HepG2 (cell line): ENCODE data around the gene STK4. TPM values are rescaled to one million over a fixed set of nuclear protein-coding genes. Genes with fewer than 3 reads are reported as not detected.

Experiments used
- GATAD1 ChIP-seq: IDR thresholded peaks from 2 replicates; pipeline ENCODE4 v1.6.1; 2016; ENCODE audit warnings: missing genetic modification reagents, missing compliant biosample characterization
- POLR2AphosphoS5 ChIP-seq: IDR thresholded peaks from 2 replicates; pipeline ENCODE4 v1.6.1; 2012; ENCODE audit warnings: low read depth, low read length
- ZFP90 ChIP-seq: sonication (generic); formaldehyde crosslinking; IDR thresholded peaks from 2 replicates; pipeline ENCODE4 v1.8.0; 2022; ENCODE audit warnings: missing genetic modification reagents, mild to moderate bottlenecking, inconsistent platforms, borderline replicate concordance
- ZMYM4 ChIP-seq: sonication (generic); formaldehyde crosslinking; IDR thresholded peaks from 2 replicates; pipeline ENCODE4 v1.8.1; 2023; ENCODE audit warnings: mild to moderate bottlenecking, missing genetic modification reagents
- ZNF468 ChIP-seq: sonication (generic); formaldehyde crosslinking; IDR thresholded peaks from 2 replicates; pipeline ENCODE4 v1.8.0; 2022; ENCODE audit warnings: mild to moderate bottlenecking, moderate library complexity, missing genetic modification reagents
- ZNF547 ChIP-seq: sonication (generic); formaldehyde crosslinking; IDR thresholded peaks from 2 replicates; pipeline ENCODE4 v1.5.1; 2020; ENCODE audit warnings: mild to moderate bottlenecking, missing genetic modification reagents
- ZNF567 ChIP-seq: sonication (generic); formaldehyde crosslinking; IDR thresholded peaks from 2 replicates; pipeline ENCODE4 v1.8.1; 2023; ENCODE audit warnings: mild to moderate bottlenecking, missing genetic modification reagents, borderline replicate concordance
- ZNF570 ChIP-seq: sonication (generic); formaldehyde crosslinking; IDR thresholded peaks from 2 replicates; pipeline ENCODE4 v1.4.0; 2020; ENCODE audit warnings: mild to moderate bottlenecking, missing genetic modification reagents, borderline replicate concordance
- ZNF891 ChIP-seq: sonication (generic); formaldehyde crosslinking; IDR thresholded peaks from 2 replicates; pipeline ENCODE4 v1.5.0; 2020; ENCODE audit warnings: mild to moderate bottlenecking, missing genetic modification reagents
- polyA plus RNA-seq, 8 experiments: library from polyadenylated mRNA; depleted of rRNA in 3 of 8; stranded (reverse) in 7 of 8; unstranded in 1 of 8; fragments of >200 nt; fragmentation: Illumina TruSeq in 4 of 8; extraction: Trizol in 4 of 8; gene quantifications; 2 replicates each; pipeline versions ENCODE4 v1.2.1 to v1.2.3, GENCODE V29; 2011 to 2016; ENCODE audit warnings: low read depth in 4 of 8, missing spikeins in 1 of 8, mixed read lengths in 1 of 8; ENCODE audit not compliant: insufficient read depth in 1 of 8
- total RNA-seq, 5 experiments: library from RNA; depleted of rRNA; stranded (reverse); fragments of >200 nt; fragmentation: Illumina TruSeq; extraction: Trizol; gene quantifications; 2 replicates each; pipeline ENCODE4 v1.2.3, GENCODE V29; 2016; ENCODE audit warnings: low read depth in 1 of 5
- TF ChIP-seq, protein P1 (sequence below): sonication (generic); formaldehyde crosslinking; conservative IDR thresholded peaks from 2 replicates; pipeline ENCODE4 v1.4.0; 2020; ENCODE audit warnings: missing genetic modification reagents
- TF ChIP-seq, protein P2 (sequence below): sonication (generic); formaldehyde crosslinking; IDR thresholded peaks from 2 replicates; pipeline ENCODE4 v1.8.0; 2022; ENCODE audit warnings: mild to moderate bottlenecking, missing genetic modification reagents; ENCODE audit not compliant: insufficient replicate concordance
- TF ChIP-seq, protein P3 (sequence below): sonication (generic); formaldehyde crosslinking; IDR thresholded peaks from 2 replicates; pipeline ENCODE4 v1.4.0; 2020; ENCODE audit warnings: missing genetic modification reagents, low read depth, mild to moderate bottlenecking, borderline replicate concordance
- TF ChIP-seq, protein P4 (sequence below): sonication (generic); formaldehyde crosslinking; IDR thresholded peaks from 2 replicates; pipeline ENCODE4 v1.5.0; 2020; ENCODE audit warnings: mild to moderate bottlenecking, missing genetic modification reagents, borderline replicate concordance

STK4 gene
- total and polyA plus RNA-seq, 2 of the 13 experiments (the other 11 are each of a cell fraction or from before 2014, with no cell fraction given): 25.6 to 38.3 TPM

DNA sequence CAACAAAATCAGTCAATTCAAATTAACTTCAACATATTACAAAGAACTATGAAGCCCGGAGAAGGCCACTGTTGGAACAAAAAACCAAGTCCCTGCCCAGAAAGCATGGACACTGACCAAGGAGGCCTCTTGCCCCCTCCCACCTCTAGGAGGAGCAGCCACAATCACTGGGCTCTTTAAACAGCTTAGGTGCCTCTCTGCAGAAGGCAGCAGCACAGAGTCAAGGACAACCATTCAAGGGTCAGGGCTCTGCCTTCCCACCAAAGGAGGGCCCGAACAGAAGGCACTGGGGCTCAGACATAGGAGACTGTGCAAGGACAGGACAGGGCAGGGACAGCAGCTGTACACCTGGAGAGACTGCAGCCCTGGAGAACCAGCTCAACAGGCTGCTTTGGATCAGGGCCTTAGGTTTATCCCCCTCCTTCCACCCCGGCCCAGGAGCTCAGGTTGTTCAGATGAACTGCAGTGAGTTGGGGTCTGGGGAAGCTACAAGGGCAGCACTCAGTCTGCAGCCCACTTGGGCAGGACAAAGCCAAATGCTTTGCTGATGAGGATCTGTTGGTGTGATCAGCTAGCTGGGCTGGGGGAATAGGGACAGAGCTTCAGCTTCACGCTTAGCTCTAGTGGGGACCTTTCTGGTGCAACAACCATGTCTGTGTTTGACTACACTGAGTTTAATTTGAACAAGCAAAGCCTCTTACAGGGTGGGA lies 23.9 kb upstream of the STK4 start (continued):
- TF ChIP-seq, protein P1, sequence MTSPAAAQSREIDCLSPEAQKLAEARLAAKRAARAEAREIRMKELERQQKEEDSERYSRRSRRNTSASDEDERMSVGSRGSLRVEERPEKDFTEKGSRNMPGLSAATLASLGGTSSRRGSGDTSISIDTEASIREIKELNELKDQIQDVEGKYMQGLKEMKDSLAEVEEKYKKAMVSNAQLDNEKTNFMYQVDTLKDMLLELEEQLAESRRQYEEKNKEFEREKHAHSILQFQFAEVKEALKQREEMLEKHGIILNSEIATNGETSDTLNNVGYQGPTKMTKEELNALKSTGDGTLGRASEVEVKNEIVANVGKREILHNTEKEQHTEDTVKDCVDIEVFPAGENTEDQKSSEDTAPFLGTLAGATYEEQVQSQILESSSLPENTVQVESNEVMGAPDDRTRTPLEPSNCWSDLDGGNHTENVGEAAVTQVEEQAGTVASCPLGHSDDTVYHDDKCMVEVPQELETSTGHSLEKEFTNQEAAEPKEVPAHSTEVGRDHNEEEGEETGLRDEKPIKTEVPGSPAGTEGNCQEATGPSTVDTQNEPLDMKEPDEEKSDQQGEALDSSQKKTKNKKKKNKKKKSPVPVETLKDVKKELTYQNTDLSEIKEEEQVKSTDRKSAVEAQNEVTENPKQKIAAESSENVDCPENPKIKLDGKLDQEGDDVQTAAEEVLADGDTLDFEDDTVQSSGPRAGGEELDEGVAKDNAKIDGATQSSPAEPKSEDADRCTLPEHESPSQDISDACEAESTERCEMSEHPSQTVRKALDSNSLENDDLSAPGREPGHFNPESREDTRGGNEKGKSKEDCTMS (CRISPR knock-in tag): no peak
- TF ChIP-seq, protein P2, sequence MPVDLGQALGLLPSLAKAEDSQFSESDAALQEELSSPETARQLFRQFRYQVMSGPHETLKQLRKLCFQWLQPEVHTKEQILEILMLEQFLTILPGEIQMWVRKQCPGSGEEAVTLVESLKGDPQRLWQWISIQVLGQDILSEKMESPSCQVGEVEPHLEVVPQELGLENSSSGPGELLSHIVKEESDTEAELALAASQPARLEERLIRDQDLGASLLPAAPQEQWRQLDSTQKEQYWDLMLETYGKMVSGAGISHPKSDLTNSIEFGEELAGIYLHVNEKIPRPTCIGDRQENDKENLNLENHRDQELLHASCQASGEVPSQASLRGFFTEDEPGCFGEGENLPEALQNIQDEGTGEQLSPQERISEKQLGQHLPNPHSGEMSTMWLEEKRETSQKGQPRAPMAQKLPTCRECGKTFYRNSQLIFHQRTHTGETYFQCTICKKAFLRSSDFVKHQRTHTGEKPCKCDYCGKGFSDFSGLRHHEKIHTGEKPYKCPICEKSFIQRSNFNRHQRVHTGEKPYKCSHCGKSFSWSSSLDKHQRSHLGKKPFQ (CRISPR knock-in tag): no peak
- no peak for TF ChIP-seq POLR2AphosphoS5
- TF ChIP-seq, protein P3, sequence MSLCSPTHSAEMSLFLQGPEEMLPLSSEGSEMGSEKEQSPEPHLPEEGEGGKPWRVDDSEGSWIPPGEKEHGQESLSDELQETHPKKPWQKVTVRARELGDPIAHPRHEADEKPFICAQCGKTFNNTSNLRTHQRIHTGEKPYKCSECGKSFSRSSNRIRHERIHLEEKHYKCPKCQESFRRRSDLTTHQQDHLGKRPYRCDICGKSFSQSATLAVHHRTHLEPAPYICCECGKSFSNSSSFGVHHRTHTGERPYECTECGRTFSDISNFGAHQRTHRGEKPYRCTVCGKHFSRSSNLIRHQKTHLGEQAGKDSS (CRISPR knock-in tag): no peak
- TF ChIP-seq, protein P4, sequence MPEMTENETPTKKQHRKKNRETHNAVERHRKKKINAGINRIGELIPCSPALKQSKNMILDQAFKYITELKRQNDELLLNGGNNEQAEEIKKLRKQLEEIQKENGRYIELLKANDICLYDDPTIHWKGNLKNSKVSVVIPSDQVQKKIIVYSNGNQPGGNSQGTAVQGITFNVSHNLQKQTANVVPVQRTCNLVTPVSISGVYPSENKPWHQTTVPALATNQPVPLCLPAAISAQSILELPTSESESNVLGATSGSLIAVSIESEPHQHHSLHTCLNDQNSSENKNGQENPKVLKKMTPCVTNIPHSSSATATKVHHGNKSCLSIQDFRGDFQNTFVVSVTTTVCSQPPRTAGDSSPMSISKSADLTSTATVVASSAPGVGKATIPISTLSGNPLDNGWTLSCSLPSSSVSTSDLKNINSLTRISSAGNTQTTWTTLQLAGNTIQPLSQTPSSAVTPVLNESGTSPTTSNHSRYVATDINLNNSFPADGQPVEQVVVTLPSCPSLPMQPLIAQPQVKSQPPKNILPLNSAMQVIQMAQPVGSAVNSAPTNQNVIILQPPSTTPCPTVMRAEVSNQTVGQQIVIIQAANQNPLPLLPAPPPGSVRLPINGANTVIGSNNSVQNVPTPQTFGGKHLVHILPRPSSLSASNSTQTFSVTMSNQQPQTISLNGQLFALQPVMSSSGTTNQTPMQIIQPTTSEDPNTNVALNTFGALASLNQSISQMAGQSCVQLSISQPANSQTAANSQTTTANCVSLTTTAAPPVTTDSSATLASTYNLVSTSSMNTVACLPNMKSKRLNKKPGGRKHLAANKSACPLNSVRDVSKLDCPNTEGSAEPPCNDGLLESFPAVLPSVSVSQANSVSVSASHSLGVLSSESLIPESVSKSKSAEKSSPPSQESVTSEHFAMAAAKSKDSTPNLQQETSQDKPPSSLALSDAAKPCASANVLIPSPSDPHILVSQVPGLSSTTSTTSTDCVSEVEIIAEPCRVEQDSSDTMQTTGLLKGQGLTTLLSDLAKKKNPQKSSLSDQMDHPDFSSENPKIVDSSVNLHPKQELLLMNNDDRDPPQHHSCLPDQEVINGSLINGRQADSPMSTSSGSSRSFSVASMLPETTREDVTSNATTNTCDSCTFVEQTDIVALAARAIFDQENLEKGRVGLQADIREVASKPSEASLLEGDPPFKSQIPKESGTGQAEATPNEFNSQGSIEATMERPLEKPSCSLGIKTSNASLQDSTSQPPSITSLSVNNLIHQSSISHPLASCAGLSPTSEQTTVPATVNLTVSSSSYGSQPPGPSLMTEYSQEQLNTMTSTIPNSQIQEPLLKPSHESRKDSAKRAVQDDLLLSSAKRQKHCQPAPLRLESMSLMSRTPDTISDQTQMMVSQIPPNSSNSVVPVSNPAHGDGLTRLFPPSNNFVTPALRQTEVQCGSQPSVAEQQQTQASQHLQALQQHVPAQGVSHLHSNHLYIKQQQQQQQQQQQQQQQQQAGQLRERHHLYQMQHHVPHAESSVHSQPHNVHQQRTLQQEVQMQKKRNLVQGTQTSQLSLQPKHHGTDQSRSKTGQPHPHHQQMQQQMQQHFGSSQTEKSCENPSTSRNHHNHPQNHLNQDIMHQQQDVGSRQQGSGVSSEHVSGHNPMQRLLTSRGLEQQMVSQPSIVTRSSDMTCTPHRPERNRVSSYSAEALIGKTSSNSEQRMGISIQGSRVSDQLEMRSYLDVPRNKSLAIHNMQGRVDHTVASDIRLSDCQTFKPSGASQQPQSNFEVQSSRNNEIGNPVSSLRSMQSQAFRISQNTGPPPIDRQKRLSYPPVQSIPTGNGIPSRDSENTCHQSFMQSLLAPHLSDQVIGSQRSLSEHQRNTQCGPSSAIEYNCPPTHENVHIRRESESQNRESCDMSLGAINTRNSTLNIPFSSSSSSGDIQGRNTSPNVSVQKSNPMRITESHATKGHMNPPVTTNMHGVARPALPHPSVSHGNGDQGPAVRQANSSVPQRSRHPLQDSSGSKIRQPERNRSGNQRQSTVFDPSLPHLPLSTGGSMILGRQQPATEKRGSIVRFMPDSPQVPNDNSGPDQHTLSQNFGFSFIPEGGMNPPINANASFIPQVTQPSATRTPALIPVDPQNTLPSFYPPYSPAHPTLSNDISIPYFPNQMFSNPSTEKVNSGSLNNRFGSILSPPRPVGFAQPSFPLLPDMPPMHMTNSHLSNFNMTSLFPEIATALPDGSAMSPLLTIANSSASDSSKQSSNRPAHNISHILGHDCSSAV (CRISPR knock-in tag): no peak
- TF ChIP-seq ZNF567: 0 out of 2 replicates have a peak, but pooled peaks have one; percentile 40
- TF ChIP-seq ZNF468 (CRISPR knock-in tag): no peak
- TF ChIP-seq ZNF570: no peak
- peak; percentile 49; the same call in 1 of the 2 replicates for TF ChIP-seq GATAD1
- TF ChIP-seq ZFP90 (CRISPR knock-in tag): no peak
- TF ChIP-seq ZNF891: peak; percentile 76
- TF ChIP-seq ZMYM4 (CRISPR knock-in tag): peak; percentile 87
- TF ChIP-seq ZNF547 (CRISPR knock-in tag): no peak
